Activated CD4-positive, alpha-beta memory T cell treated with anti-CD3 and anti-CD28 coated beads, Interleukin-2, amount 10 ng/mL, durations not matched to agents 7 days and 5 days (primary cell): ENCODE measurements around the gene LMAN2. TPM values are rescaled to one million over a fixed set of nuclear protein-coding genes. Genes with fewer than 3 reads are reported as not detected.

Experiments
- CTCF ChIA-PET: fragments of 350-600 bp; sonication (Branson Sonifier 250); formaldehyde crosslinking; loops from one replicate; lab custom pipeline; 2021; ENCODE audit warnings: antibody characterized with exemption, inconsistent platforms; lab: Charles Lee
- POLR2A ChIA-PET: fragments of 350-600 bp; sonication (Branson Sonifier 250); formaldehyde crosslinking; loops from one replicate; lab custom pipeline; 2021; ENCODE audit warnings: antibody characterized with exemption; lab: Charles Lee
- DNase-seq: peaks from one replicate; pipeline ENCODE4 v3.0.0-alpha.2; 2020
- H3K27ac Mint-ChIP-seq: one replicate; pipeline ENCODE4 v1.8.0; 2021; ENCODE audit warnings: mild to moderate bottlenecking, mixed read lengths
- H3K27me3 Mint-ChIP-seq: one replicate; pipeline ENCODE4 v1.8.0; 2021; ENCODE audit warnings: mixed read lengths
- H3K36me3 Mint-ChIP-seq: one replicate; pipeline ENCODE4 v1.8.0; 2021; ENCODE audit warnings: low read depth, mixed read lengths
- H3K4me1 Mint-ChIP-seq: one replicate; pipeline ENCODE4 v1.8.0; 2021; ENCODE audit warnings: mixed read lengths
- H3K4me3 Mint-ChIP-seq: one replicate; pipeline ENCODE4 v1.8.0; 2021; ENCODE audit warnings: mild to moderate bottlenecking, mixed read lengths
- H3K9me3 Mint-ChIP-seq: one replicate; pipeline ENCODE4 v1.8.0; 2021; ENCODE audit warnings: mixed read lengths
- total RNA-seq, 2 experiments: library from RNA; stranded (reverse); gene quantifications; one replicate each; pipeline ENCODE4 v1.2.3, GENCODE V29; 2021

The LMAN2 gene
- total RNA-seq, 2 experiments from 2014 or later: 145 to 149 TPM

DNA sequence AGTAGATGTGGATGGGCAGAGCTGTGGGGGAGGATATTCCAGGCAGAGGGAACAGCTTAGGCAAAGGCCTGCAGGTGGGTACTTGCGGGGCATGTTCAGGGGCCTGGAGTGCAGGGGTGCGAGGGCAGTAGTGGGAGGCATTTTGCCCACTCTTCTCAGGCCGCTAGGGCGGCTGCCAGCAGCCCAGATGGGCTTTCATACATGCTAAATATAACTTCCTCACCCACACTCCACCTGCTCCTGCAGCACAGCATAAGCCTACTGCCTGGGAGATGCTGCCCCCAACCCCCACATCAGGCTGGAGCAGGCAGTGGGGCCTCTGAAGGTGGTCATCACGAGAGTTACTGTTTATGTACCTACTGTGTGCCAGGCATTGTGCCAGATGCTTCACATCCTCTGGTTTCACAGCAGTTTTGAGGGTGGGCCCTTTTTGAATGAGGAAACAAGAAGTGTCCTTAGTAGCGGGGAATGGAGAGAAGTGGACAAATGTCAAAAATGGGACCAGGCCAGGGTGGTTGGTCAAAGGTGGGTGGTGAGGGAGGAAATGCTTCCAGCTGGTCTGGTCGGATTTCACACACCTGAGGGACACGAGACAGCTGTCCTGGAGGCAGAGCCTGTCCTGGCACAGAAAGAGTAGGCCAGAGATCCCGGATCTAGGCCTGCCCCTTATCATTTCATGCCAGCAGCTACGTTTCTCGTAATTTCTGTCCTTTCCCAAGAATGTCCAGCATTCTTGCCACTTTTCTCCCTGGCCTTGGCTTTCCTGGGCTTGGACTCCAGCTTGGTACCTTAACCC, 18.4 kb upstream of the LMAN2 start:
- H3K27ac Mint-ChIP-seq: peak overlapping the region; percentile 21
- peaks cover 69% of the 10 kb centered on the region for H3K36me3 Mint-ChIP-seq
- no peaks in the 10 kb centered on the region for H3K27me3 Mint-ChIP-seq
- no peak for DNase-seq
- ChIA-PET POLR2A (interaction anchor here (0.6 to 7.2 kb wide), 15 partner anchors 9 to 86 kb away, joined by 3 to 62 read pairs (median 4); partner anchors contain the start of genes LMAN2, MXD3 and RGS14), CTCF (interaction anchor here (0.9 to 7.2 kb wide), 17 partner anchors 8 to 131 kb away, joined by 3 to 94 read pairs (median 6); partner anchors contain the start of genes LMAN2, RGS14 and SLC34A1)
- no peaks in the 10 kb centered on the region for H3K9me3 Mint-ChIP-seq
- peaks cover 71% of the 10 kb centered on the region for H3K4me1 Mint-ChIP-seq
- H3K4me3 Mint-ChIP-seq: no peak overlapping the region

DNA sequence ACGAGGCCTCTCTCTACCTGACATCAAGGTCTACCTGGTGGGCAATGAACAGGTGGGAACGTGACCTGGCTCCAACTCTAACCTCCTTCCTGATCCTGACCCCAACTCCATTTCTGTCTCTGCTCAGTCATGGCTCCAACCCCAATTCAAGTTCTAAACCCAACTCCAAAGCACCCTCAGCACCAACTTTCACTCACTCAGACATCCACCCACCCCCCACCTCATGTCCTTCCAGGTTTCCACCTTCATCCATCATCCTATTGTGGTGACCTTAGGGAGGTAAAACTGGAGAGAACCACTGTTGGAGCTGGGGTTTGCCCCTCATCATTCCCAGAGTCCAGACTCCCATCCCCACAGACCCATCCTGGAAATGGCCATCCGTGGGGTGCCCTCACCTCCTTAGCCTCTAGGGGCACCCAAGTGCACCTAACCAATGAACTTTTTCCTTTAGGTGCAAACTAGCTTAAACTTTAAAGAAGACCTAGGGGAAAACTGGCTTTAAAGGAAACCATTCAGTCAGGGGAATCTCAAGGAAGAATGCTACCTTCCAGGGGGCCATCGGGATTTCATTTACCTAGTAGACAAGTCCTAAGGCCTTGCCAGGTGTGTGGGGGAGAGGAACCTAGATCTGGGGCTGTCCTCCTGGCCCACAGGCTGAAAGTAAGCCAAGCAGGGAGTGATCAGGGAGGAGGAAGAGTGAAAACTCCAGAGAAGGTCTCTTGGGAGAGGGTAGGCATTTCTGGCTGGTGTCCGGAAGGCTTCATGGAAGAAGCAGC, 17.6 kb upstream of the LMAN2 start:
- Mint-ChIP-seq H3K4me3 (no peak overlapping the region), H3K27ac (peak overlapping the region; percentile 21), H3K27me3 (no peaks in the 10 kb centered on the region), H3K9me3 (no peaks in the 10 kb centered on the region), H3K4me1 (peaks cover 73% of the 10 kb centered on the region), H3K36me3 (peaks cover 71% of the 10 kb centered on the region)
- POLR2A ChIA-PET: interaction anchor here (0.6 to 7.2 kb wide), 7 partner anchors 10 to 79 kb away, joined by 3 to 62 read pairs (median 4); partner anchors contain the start of genes LMAN2 and RGS14
- CTCF ChIA-PET: interaction anchor here (0.6 to 7.2 kb wide), 18 partner anchors 9 to 132 kb away, joined by 3 to 94 read pairs (median 6); partner anchors contain the start of genes LMAN2, RGS14 and SLC34A1
- no peak for DNase-seq

DNA sequence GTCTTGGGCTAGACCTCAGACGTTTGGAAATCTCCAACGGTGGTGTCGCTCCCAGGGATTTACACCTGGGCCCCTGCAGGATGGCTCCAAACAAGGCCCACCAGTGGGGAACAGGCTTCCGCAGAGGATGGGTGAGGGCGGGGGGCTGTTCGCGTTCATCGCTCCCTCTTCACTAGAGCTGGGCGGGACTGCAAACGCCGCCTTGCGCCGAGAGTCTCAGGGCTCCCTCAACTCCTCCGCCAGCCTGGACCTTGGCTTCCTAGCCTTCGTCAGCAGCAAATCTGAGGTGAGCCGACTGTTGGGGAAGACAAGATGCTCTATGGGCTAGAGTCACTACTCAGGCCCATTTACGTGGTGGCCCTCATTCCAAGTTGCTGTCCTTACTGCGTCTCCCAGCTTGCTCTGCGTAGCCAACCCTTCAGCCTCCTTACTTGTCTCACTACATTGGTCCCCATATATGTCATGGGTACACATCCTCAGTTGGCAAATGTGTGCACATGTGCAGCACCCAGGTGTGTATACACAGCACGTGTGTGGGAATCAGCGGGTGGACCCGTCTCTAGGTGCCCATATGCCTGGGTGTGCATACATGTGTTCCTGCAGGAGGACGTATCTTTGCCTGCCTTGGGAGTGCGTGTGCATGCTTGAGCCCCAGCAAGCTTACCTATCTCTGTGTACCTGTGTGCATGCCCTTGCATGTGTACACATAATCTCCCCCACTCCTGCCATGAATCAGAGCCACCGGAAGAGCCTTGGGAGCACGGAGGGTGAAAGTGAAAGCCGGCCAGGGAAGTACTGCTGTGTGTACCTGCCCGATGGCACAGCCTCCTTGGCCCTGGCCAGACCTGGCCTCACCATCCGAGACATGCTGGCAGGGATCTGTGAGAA, 16.8 kb upstream of the LMAN2 start:
- DNase-seq: no peak
- peaks cover 73% of the 10 kb centered on the region for H3K4me1 Mint-ChIP-seq
- H3K9me3 Mint-ChIP-seq: no peaks in the 10 kb centered on the region
- ChIA-PET POLR2A (interaction anchor here (0.6 to 7.2 kb wide), 5 partner anchors 9 to 78 kb away, joined by 3 to 62 read pairs (median 13); partner anchors contain the start of genes LMAN2 and RGS14), CTCF (interaction anchor here (0.6 to 7.2 kb wide), 17 partner anchors 8 to 133 kb away, joined by 3 to 94 read pairs (median 4); partner anchors contain the start of genes LMAN2, RGS14 and SLC34A1)
- H3K27ac Mint-ChIP-seq: no peak overlapping the region
- H3K27me3 Mint-ChIP-seq: no peaks in the 10 kb centered on the region
- H3K36me3 Mint-ChIP-seq: peaks cover 66% of the 10 kb centered on the region
- no peak overlapping the region for H3K4me3 Mint-ChIP-seq

DNA sequence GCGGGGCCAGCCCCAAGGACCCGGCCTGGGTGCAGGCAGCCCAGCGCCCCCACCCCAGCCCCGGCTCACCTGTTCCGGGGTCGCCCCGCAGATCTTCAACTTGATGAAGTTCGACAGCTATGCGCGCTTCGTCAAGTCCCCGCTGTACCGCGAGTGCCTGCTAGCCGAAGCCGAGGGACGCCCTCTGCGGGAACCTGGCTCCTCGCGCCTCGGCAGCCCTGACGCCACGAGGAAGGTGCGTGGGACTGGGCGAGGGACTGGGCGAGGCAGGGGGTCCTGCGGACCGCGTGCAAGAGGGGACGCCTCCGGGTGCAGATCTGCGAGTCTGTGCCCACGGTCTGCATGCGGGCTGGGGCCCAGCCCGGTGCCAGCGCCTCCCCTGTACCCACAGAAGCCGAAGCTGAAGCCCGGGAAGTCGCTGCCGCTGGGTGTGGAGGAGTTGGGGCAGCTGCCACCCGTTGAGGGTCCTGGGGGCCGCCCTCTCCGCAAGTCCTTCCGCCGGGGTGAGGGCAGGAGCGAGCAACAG, 15.9 kb upstream of the LMAN2 start:
- no peaks in the 10 kb centered on the region for H3K27me3 Mint-ChIP-seq
- CTCF ChIA-PET: interaction anchor here (0.6 to 1.5 kb wide), 3 partner anchors 22 to 57 kb away, joined by 3 read pairs; no protein-coding TSS in a partner anchor
- no peak overlapping the region for H3K4me3 Mint-ChIP-seq
- POLR2A ChIA-PET: interaction anchor here (1.9 to 3.9 kb wide), 2 partner anchors 9 to 16 kb away, joined by 5 to 14 read pairs; partner anchors contain the start of genes LMAN2 and RGS14
- peaks cover 59% of the 10 kb centered on the region for H3K36me3 Mint-ChIP-seq
- H3K4me1 Mint-ChIP-seq: peaks cover 71% of the 10 kb centered on the region
- no peaks in the 10 kb centered on the region for H3K9me3 Mint-ChIP-seq
- H3K27ac Mint-ChIP-seq: no peak overlapping the region
- no peak for DNase-seq

DNA sequence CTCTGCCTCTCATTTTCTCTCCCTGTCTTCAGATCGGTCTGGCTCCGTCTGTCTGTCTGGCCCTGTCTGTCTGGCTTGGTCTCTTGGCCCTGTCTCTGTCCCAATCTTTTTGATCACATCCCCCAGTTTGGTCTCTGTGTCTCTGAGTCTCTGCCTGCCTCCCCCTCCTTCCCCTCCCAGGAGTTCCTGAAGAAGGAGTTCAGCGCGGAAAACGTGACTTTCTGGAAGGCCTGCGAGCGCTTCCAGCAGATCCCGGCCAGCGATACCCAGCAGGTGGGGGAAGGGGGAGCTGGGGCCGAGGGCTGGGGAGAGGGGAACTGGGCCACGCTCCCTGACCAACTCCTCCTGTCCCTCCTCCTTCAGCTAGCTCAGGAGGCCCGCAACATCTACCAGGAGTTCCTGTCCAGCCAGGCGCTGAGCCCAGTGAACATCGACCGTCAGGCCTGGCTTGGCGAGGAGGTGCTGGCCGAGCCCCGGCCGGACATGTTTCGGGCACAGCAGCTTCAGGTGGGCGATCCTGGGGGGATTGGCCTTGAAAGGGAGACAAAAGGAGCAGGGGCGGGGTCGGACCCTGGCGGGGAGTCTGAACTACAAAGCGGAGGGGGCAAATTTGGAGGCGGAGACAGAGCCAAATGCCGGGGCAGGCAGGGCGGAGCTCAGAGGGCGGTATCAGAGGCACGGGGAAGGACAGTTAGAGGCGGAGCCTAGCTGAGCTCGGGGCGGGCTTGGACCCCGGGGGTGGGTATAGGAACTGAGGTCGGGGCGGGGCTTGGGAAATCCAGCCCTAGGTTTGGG, 15.3 kb upstream of the LMAN2 start:
- ChIA-PET POLR2A (interaction anchor here (0.8 to 3.9 kb wide), 4 partner anchors 9 to 135 kb away, joined by 3 to 14 read pairs (median 4); partner anchors contain the start of genes LMAN2 and RGS14), CTCF (interaction anchor here (0.6 to 1.5 kb wide), 3 partner anchors 23 to 57 kb away, joined by 3 read pairs; no protein-coding TSS in a partner anchor)
- no peak overlapping the region for H3K27ac Mint-ChIP-seq
- peaks cover 60% of the 10 kb centered on the region for H3K36me3 Mint-ChIP-seq
- DNase-seq: no peak
- no peaks in the 10 kb centered on the region for H3K9me3 Mint-ChIP-seq
- H3K4me3 Mint-ChIP-seq: no peak overlapping the region
- H3K4me1 Mint-ChIP-seq: peaks cover 72% of the 10 kb centered on the region
- no peaks in the 10 kb centered on the region for H3K27me3 Mint-ChIP-seq

DNA sequence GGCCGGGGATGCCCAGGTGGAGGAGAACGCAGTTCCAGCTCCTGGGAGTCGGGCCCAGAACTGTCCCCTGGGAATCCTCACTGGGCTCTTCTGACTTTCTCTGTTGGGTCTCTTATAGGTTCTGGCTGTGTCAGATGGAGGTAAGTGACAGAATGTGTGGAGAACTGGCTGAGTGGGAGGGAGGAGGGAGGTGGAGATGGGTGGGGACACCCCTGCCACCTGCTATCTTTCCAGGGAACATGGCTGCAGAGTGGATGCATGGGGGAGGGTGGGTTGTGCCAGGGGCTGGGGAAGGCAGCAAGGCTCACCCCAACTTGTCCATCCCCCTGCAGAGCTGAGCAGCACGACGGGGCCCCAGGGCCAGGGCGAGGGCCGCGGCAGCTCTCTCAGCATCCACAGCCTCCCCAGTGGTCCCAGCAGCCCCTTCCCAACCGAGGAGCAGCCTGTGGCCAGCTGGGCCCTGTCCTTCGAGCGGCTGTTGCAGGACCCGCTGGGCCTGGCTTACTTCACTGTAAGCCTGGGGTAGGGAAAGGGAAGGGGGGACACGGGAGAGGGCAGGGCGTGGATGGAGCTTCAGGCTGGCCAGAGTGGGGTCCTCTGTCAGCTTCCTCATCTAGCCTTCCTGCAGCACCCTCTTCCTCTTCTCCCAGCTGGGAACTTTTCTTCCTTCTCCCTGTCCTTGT, 14.5 kb upstream of the LMAN2 start:
- DNase-seq: no peak
- Mint-ChIP-seq H3K27me3 (no peaks in the 10 kb centered on the region), H3K27ac (no peak overlapping the region), H3K4me1 (peaks cover 73% of the 10 kb centered on the region), H3K4me3 (no peak overlapping the region), H3K9me3 (no peaks in the 10 kb centered on the region), H3K36me3 (peaks cover 56% of the 10 kb centered on the region)
- CTCF ChIA-PET: interaction anchor here (1.5 to 1.7 kb wide), 2 partner anchors 25 to 56 kb away, joined by 3 to 7 read pairs; no protein-coding TSS in a partner anchor
- POLR2A ChIA-PET: interaction anchor here (0.9 to 3.9 kb wide), 4 partner anchors 8 to 56 kb away, joined by 3 to 14 read pairs (median 4); partner anchors contain the start of genes LMAN2 and RGS14

DNA sequence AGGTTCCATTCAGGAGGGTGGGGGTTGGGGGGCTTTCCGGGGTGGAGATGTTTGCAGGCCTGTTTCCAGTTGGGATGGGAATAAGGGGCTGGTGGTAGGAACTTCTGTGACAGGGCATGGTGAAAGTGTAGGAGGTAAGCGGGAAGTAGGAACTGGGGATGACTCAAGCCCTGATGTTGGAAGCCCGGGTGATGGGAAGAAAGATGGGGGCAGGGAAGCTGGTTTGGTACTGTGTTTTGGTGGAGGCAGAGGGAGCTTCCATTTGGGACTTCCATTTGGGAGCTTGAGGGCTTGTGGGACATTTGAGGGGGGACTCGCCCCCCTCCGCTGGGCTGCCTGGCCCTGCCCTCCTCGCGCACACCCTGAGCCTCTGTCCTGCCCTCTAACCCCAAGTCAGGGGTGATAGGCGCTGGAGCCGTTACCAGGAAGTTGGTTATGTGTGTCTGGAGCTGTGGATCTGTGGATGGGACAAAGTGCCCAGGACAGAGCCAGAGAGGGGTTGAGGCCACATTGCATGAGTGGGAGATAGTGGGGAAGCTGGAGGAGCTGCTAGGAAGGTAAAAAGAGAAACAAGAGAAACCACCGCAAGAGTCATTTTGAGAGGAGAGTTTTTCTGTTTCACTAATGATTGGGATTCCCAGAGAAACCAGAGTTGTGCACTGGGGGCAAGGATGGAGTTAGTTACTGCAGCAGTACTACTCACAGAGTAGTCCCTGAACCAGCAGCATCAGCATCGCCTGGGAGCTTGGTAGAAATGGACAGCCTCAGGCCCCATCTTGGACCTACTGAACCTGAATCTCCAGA, 12.9 kb upstream of the LMAN2 start:
- Mint-ChIP-seq H3K36me3 (peaks cover 58% of the 10 kb centered on the region), H3K27ac (peak overlapping the region; percentile 49), H3K27me3 (no peaks in the 10 kb centered on the region), H3K4me1 (peaks cover 75% of the 10 kb centered on the region), H3K4me3 (peak overlapping the region; percentile 41), H3K9me3 (no peaks in the 10 kb centered on the region)
- no peak for DNase-seq
- ChIA-PET CTCF (interaction anchor here (0.8 to 1.7 kb wide), 11 partner anchors 8 to 91 kb away, joined by 3 to 8 read pairs (median 4); no protein-coding TSS in a partner anchor), POLR2A (interaction anchor here (0.7 to 3.9 kb wide), 6 partner anchors 9 to 54 kb away, joined by 3 to 14 read pairs (median 3); partner anchors contain the start of gene LMAN2)

DNA sequence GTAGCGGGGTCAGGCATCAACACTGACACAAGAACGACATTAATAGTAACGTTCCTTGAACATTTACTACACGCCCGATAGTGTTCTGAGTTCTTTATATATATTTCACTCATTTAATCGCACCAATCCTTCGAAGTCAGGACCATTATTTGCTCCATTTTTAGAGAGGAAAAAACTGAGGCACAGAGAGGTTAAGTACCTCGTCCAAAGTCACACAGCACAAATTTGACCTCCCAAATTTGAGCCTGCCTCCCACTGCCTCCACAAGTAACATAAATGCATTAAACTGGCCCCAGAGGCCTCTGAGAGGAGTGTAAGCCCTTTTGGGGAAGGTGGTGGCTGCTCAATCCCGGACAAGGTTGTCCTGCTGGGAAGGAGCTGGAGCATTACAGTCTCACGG, 12.1 kb upstream of the LMAN2 start:
- CTCF ChIA-PET: interaction anchor here (0.9 to 1.2 kb wide), 5 partner anchors 9 to 54 kb away, joined by 3 to 8 read pairs (median 4); no protein-coding TSS in a partner anchor
- DNase-seq: no peak
- no peaks in the 10 kb centered on the region for H3K9me3 Mint-ChIP-seq
- peaks cover 58% of the 10 kb centered on the region for H3K36me3 Mint-ChIP-seq
- H3K27ac Mint-ChIP-seq: no peak overlapping the region
- POLR2A ChIA-PET: interaction anchor here (1.3 to 3.9 kb wide), 2 partner anchors 12 to 26 kb away, joined by 3 to 14 read pairs; partner anchors contain the start of gene LMAN2
- no peaks in the 10 kb centered on the region for H3K27me3 Mint-ChIP-seq
- no peak overlapping the region for H3K4me3 Mint-ChIP-seq
- peaks cover 75% of the 10 kb centered on the region for H3K4me1 Mint-ChIP-seq

DNA sequence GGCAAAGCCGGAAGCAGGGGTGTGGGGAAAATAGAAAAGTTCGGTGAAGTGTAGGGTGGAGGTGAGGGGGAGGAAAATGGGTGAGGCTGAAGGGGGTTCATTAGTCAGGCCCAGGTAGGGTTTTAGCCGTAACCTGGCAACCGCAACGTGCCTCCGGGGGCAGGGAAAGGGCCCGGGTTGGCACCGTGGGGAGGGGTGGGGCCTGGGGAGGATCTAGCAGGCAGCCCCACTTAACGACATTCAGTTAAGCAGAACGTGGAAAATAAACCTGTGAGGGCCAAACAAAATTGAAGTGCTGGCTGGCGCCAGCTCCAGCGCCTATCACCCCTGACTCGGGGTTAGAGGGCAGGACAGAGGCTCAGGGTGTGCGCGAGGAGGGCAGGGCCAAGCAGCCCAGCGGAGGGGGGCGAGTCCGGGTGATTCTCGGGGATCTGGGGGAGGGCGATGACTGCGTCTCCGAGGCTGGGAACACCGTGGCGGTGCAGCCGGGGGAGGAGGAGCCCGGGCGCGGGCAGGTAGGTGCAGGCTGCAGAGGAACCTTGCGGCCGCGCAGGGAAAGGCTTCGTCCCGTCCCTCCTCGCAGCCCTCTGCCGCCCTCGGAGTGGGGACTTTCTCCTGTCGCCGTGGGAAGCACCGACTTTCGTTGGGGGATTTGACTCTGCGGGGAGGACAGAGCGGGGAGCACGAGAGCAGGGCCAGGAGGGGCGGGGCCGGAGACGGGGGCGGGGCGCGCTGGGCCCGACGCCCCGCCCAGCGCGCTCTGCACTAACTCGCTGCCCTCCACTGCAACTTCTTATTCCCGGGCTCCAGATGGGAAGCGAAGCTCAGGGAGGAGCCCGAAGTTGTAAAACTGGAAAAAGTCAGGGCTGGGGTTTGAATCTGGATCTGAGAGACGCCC, 11.4 kb upstream of the LMAN2 start:
- Mint-ChIP-seq H3K4me3 (peak overlapping the region; percentile 66), H3K27me3 (no peaks in the 10 kb centered on the region), H3K27ac (no peak overlapping the region), H3K4me1 (peaks cover 72% of the 10 kb centered on the region), H3K36me3 (peaks cover 56% of the 10 kb centered on the region), H3K9me3 (no peaks in the 10 kb centered on the region)
- CTCF ChIA-PET: interaction anchor here (0.8 to 5.8 kb wide), 5 partner anchors 8 to 93 kb away, joined by 3 to 47 read pairs (median 4); no protein-coding TSS in a partner anchor
- POLR2A ChIA-PET: interaction anchor here (2.6 to 8.7 kb wide), 2 partner anchors 9 to 12 kb away, joined by 37 to 62 read pairs; partner anchors contain the start of gene LMAN2
- peak; percentile 57 for DNase-seq
